ENCODE measurements around the gene SYTL4. TPM values are rescaled to one million over a fixed set of nuclear protein-coding genes. Genes with fewer than 3 reads are reported as not detected.

SYTL4 gene
- total and polyA plus RNA-seq, 4 donors = 5.2 to 26.2 (median 10.2) TPM

GRCh38 chrX:100677611-100678181 lies 54.2 kb downstream of the SYTL4 start:
- peaks cover 0 to 3% (median 2%) of the 10 kb centered on the region in 4 donors for H3K36me3 ChIP-seq (ENCODE audit: control insufficient read depth in 4 of 4, insufficient read depth in 3 of 4, low read depth in 1 of 4, low read length in 3 of 4)
- whole genome bisulfite sequencing = 91% methylated on average over 5 of the region's 5 CpGs
- peaks cover 0 to 2% (median 0%) of the 10 kb centered on the region in 4 donors for H3K27me3 ChIP-seq (ENCODE audit: control insufficient read depth in 4 of 4, insufficient read depth in 4 of 4, low read length in 3 of 4)
- no peak for TF ChIP-seq CTCF (IDR thresholded peaks at IDR 0.05; ENCODE audit: low read depth, low read length, missing input control)
- TF ChIP-seq, protein P1, sequence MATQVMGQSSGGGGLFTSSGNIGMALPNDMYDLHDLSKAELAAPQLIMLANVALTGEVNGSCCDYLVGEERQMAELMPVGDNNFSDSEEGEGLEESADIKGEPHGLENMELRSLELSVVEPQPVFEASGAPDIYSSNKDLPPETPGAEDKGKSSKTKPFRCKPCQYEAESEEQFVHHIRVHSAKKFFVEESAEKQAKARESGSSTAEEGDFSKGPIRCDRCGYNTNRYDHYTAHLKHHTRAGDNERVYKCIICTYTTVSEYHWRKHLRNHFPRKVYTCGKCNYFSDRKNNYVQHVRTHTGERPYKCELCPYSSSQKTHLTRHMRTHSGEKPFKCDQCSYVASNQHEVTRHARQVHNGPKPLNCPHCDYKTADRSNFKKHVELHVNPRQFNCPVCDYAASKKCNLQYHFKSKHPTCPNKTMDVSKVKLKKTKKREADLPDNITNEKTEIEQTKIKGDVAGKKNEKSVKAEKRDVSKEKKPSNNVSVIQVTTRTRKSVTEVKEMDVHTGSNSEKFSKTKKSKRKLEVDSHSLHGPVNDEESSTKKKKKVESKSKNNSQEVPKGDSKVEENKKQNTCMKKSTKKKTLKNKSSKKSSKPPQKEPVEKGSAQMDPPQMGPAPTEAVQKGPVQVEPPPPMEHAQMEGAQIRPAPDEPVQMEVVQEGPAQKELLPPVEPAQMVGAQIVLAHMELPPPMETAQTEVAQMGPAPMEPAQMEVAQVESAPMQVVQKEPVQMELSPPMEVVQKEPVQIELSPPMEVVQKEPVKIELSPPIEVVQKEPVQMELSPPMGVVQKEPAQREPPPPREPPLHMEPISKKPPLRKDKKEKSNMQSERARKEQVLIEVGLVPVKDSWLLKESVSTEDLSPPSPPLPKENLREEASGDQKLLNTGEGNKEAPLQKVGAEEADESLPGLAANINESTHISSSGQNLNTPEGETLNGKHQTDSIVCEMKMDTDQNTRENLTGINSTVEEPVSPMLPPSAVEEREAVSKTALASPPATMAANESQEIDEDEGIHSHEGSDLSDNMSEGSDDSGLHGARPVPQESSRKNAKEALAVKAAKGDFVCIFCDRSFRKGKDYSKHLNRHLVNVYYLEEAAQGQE (IDR thresholded peaks at IDR 0.05) = no peak
- TF ChIP-seq FOXA1 (IDR thresholded peaks at IDR 0.05) = no peak
- no peak for TF ChIP-seq JUND (IDR thresholded peaks at IDR 0.05)
- no peak for TF ChIP-seq MAX (IDR thresholded peaks at IDR 0.05)
- TF ChIP-seq SP1 (IDR thresholded peaks at IDR 0.05) = no peak
- TF ChIP-seq RAD21 (IDR thresholded peaks at IDR 0.05) = no peak
- TF ChIP-seq, protein P2, sequence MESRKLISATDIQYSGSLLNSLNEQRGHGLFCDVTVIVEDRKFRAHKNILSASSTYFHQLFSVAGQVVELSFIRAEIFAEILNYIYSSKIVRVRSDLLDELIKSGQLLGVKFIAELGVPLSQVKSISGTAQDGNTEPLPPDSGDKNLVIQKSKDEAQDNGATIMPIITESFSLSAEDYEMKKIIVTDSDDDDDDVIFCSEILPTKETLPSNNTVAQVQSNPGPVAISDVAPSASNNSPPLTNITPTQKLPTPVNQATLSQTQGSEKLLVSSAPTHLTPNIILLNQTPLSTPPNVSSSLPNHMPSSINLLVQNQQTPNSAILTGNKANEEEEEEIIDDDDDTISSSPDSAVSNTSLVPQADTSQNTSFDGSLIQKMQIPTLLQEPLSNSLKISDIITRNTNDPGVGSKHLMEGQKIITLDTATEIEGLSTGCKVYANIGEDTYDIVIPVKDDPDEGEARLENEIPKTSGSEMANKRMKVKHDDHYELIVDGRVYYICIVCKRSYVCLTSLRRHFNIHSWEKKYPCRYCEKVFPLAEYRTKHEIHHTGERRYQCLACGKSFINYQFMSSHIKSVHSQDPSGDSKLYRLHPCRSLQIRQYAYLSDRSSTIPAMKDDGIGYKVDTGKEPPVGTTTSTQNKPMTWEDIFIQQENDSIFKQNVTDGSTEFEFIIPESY (IDR thresholded peaks at IDR 0.05) = no peak
- TF ChIP-seq YY1 (IDR thresholded peaks at IDR 0.05) = no peak
- no peak for TF ChIP-seq TAF1 (conservative IDR thresholded peaks at IDR 0.05)
- TF ChIP-seq, protein P3, sequence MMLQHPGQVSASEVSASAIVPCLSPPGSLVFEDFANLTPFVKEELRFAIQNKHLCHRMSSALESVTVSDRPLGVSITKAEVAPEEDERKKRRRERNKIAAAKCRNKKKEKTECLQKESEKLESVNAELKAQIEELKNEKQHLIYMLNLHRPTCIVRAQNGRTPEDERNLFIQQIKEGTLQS (IDR thresholded peaks at IDR 0.05) = no peak
- TF ChIP-seq FOXA2 (IDR thresholded peaks at IDR 0.05) = no peak
- TF ChIP-seq NR2F2 (IDR thresholded peaks at IDR 0.05) = no peak
- no peak for TF ChIP-seq EGR1 (IDR thresholded peaks at IDR 0.05; ENCODE audit: low read depth in 2 of 2)
- TF ChIP-seq HNF4G (IDR thresholded peaks at IDR 0.05) = no peak
- no peak for TF ChIP-seq RXRA (IDR thresholded peaks at IDR 0.05)
- no peak for TF ChIP-seq HNF4A (conservative IDR thresholded peaks at IDR 0.05)
- TF ChIP-seq GABPA (IDR thresholded peaks at IDR 0.05 in 1 of 2, conservative IDR thresholded peaks at IDR 0.05 in 1 of 2) = no peak
- no peak overlapping the region for H3K9ac ChIP-seq (ENCODE audit: low read depth in 1 of 2, low read length in 2 of 2)
- no peak overlapping the region for H3K4me3 ChIP-seq (ENCODE audit: low read depth in 1 of 3, low read length in 3 of 3)
- H3K4me1 ChIP-seq (ENCODE audit: control insufficient read depth in 4 of 4, insufficient read depth in 4 of 4, low read length in 3 of 4) = no peaks in the 10 kb centered on the region
- H3K9me3 ChIP-seq (ENCODE audit: control insufficient read depth in 4 of 4, low read length in 3 of 4) = no peaks in the 10 kb centered on the region
- DNase-seq (ENCODE audit: low spot score) = no peak
- no peak overlapping the region for H3K27ac ChIP-seq (ENCODE audit: low read depth in 1 of 2, low read length in 2 of 2)
